Esophagus muscularis mucosa (tissue), 4 donors: ENCODE results near the gene NRSN2. TPM values are rescaled to one million over a fixed set of nuclear protein-coding genes. Genes with fewer than 3 reads are reported as not detected.

Experiments used
- DNase-seq: peaks from one replicate; pipeline ENCODE4 v3.0.0-alpha.2; 2017; ENCODE audit errors: extremely low spot score
- H3K27ac ChIP-seq, 4 donors: fragments of 200-600 bp; sonication (generic); replicated peaks in 1 of 4; 1 replicate in 3 of 4; 2 replicates in 1 of 4; pipeline ENCODE4 v1.5.1; 2016 to 2019; ENCODE audit warnings: mild to moderate bottlenecking in 1 of 4
- H3K27me3 ChIP-seq, 4 donors: fragments of 200-600 bp; sonication (generic); one replicate each; pipeline versions ENCODE4 v1.5.1 to v1.6.0; 2016 to 2019
- H3K36me3 ChIP-seq, 4 donors: fragments of 200-600 bp; sonication (generic); one replicate each; pipeline ENCODE4 v1.5.1; 2016 to 2019
- H3K4me1 ChIP-seq, 4 donors: fragments of 200-600 bp; sonication (generic); one replicate each; pipeline ENCODE4 v1.5.1; 2016 to 2019
- H3K4me3 ChIP-seq, 4 donors: fragments of 200-600 bp; sonication (generic); 1 replicate in 2 of 4; 2 replicates in 2 of 4; pipeline ENCODE4 v1.5.1; 2016 to 2019; ENCODE audit warnings: mild to moderate bottlenecking in 4 of 4, moderate library complexity in 1 of 4
- H3K9me3 ChIP-seq, 4 donors: fragments of 200-600 bp; sonication (generic); 1 replicate in 3 of 4; 2 replicates in 1 of 4; pipeline ENCODE4 v1.5.1; 2016 to 2019
- CTCF ChIP-seq, 3 experiments: fragments of 200-600 bp in 2 of 3; fragments of 450-650 bp in 1 of 3; sonication (generic) in 2 of 3; IDR thresholded peaks; one replicate each; pipeline ENCODE4 v1.5.1; 2017 to 2019; ENCODE audit warnings: antibody characterized with exemption in 3 of 3, mild to moderate bottlenecking in 2 of 3, moderate library complexity in 1 of 3
- EP300 ChIP-seq: sonication (generic); formaldehyde crosslinking; IDR thresholded peaks from one replicate; pipeline ENCODE4 v1.6.1; 2017; ENCODE audit warnings: antibody characterized with exemption
- POLR2A ChIP-seq: fragments of 450-650 bp; IDR thresholded peaks from one replicate; pipeline ENCODE4 v1.6.1; 2017; ENCODE audit warnings: antibody characterized with exemption, moderate library complexity, mild to moderate bottlenecking, low read depth
- POLR2AphosphoS5 ChIP-seq, 2 donors: sonication (generic); formaldehyde crosslinking; IDR thresholded peaks; one replicate each; pipeline ENCODE4 v1.6.1; 2017; ENCODE audit warnings: antibody characterized with exemption in 2 of 2
- WGBS: methylation state at CpG from one replicate; pipeline ENCODE4 v1.1.5; 2018; 5-methylcytosine and 5-hydroxymethylcytosine counted together
- intact Hi-C: fragments of 100-400 bp; cut with DNase I; formaldehyde crosslinking; loops from one replicate; pipeline ENCODE4 v1.15.1; 2023
- total RNA-seq, 4 donors: library from RNA; depleted of rRNA; stranded (reverse); fragments of >200 nt; gene quantifications; one replicate each; pipeline versions ENCODE4 v1.1.0 to v1.2.1, GENCODE V29; 2016

The NRSN2 gene
- total RNA-seq, 4 donors from 2014 or later = 20.8 to 72.8 (median 48.9) TPM

- 75% methylated on average over 2 of the region's 2 CpGs for WGBS
- no peak for TF ChIP-seq POLR2A
- no peak for TF ChIP-seq EP300
- no peak for TF ChIP-seq CTCF (IDR thresholded peaks at IDR 0.05)
- TF ChIP-seq POLR2AphosphoS5 (IDR thresholded peaks at IDR 0.05) = no peak
- Histone ChIP-seq H3K27ac (no peak overlapping the region), H3K27me3 (no peaks in the 10 kb centered on the region), H3K9me3 (no peaks in the 10 kb centered on the region), H3K36me3 (peaks cover 0 to 4% (median under 1%) of the 10 kb centered on the region in 4 donors), H3K4me3 (no peak overlapping the region), H3K4me1 (peaks cover 5 to 8% (median 7%) of the 10 kb centered on the region in 4 donors)
- intact Hi-C loops = no loop called here
- no peak for DNase-seq
These were observed 55.6 kb downstream of the NRSN2 start for GRCh38 chr20:402496-402885.

GRCh38 chr20:402898-403581, 56.1 kb downstream of the NRSN2 start:
- no peak overlapping the region for H3K27ac ChIP-seq
- H3K4me3 ChIP-seq = no peak overlapping the region
- intact Hi-C loops = no loop called here

GRCh38 chr20:403582-403957, 56.7 kb downstream of the NRSN2 start:
- Histone ChIP-seq H3K27me3 (no peaks in the 10 kb centered on the region), H3K9me3 (no peaks in the 10 kb centered on the region), H3K36me3 (no peaks in the 10 kb centered on the region), H3K27ac (no peak overlapping the region), H3K4me1 (peaks cover 5 to 10% (median 9%) of the 10 kb centered on the region in 4 donors), H3K4me3 (no peak overlapping the region)
- DNase-seq = no peak
- intact Hi-C loops = no loop called here
- TF ChIP-seq POLR2AphosphoS5 (IDR thresholded peaks at IDR 0.05) (no peak), CTCF (IDR thresholded peaks at IDR 0.05) (no peak), POLR2A (no peak), EP300 (no peak)
- 97% methylated on average over 3 of the region's 3 CpGs for WGBS

More at GRCh38 chr20:402898-403581, 56.1 kb downstream of the NRSN2 start:
- Histone ChIP-seq H3K27me3 (no peaks in the 10 kb centered on the region), H3K36me3 (peaks cover 0 to under 1% (median 0%) of the 10 kb centered on the region in 4 donors), H3K9me3 (no peaks in the 10 kb centered on the region), H3K4me1 (peaks cover 5 to 9% (median 8%) of the 10 kb centered on the region in 4 donors)
- no peak for TF ChIP-seq POLR2AphosphoS5 (IDR thresholded peaks at IDR 0.05)
- 95% methylated on average over 6 of the region's 6 CpGs for WGBS
- DNase-seq = no peak

- 91% methylated on average over 4 of the region's 4 CpGs for WGBS
- Histone ChIP-seq H3K9me3 (no peaks in the 10 kb centered on the region), H3K27me3 (no peaks in the 10 kb centered on the region), H3K4me3 (no peak overlapping the region), H3K27ac (no peak overlapping the region), H3K4me1 (peaks cover 6 to 15% (median 14%) of the 10 kb centered on the region in 4 donors), H3K36me3 (no peaks in the 10 kb centered on the region)
- TF ChIP-seq CTCF (IDR thresholded peaks at IDR 0.05) (no peak), EP300 (no peak), POLR2A (no peak), POLR2AphosphoS5 (IDR thresholded peaks at IDR 0.05) (no peak)
- DNase-seq = no peak
- intact Hi-C loops = no loop called here
These were observed 57.2 kb downstream of the NRSN2 start for GRCh38 chr20:404088-404487.

Other genes starting within 250 kb of the NRSN2 start
- gene DEFB126, start 204.5 kb upstream of the NRSN2 start, total RNA-seq = not detected
- not detected for gene DEFB127, start 189.7 kb upstream of the NRSN2 start, total RNA-seq
- not detected for gene DEFB128, start 157.4 kb upstream of the NRSN2 start, total RNA-seq
- not detected for gene DEFB129, start 119.9 kb upstream of the NRSN2 start, total RNA-seq
- not detected for gene DEFB132, start 89.4 kb upstream of the NRSN2 start, total RNA-seq
- 1 to 10 TPM; 1.7 to 2.6 (median 2.3) TPM for gene C20orf96, start 56.4 kb upstream of the NRSN2 start, total RNA-seq
- gene ZCCHC3, start 49.5 kb upstream of the NRSN2 start, total RNA-seq = 10 to 100 TPM; 13.3 to 29.9 (median 19.7) TPM
- 10 to 100 TPM in 1 of 4 donors, 1 to 10 TPM in 3; 3.5 to 14.4 (median 7.2) TPM for gene SOX12, start 21.6 kb upstream of the NRSN2 start, total RNA-seq
- gene TRIB3, start 33.6 kb downstream of the NRSN2 start, total RNA-seq = 1 to 10 TPM in 3 of 4 donors, under 1 TPM in 1; 0.83 to 6.8 (median 4.0) TPM
- gene RBCK1, start 61.2 kb downstream of the NRSN2 start, total RNA-seq = 10 to 100 TPM; 75.7 to 85.6 (median 80.7) TPM
- 10 to 100 TPM; 34.9 to 47.7 (median 41.7) TPM for gene TBC1D20, start 115.4 kb downstream of the NRSN2 start, total RNA-seq
- 10 to 100 TPM; 41.5 to 69.5 (median 53.6) TPM for gene CSNK2A1, start 196.7 kb downstream of the NRSN2 start, total RNA-seq